ENCODE measurements around the gene ADGRG6.
"Not testable (repeated sequence)": the region's sequence is repeated elsewhere in the genome, so short reads cannot be mapped to it uniquely, and the experiment has no call there.

The ADGRG6 gene

DNA sequence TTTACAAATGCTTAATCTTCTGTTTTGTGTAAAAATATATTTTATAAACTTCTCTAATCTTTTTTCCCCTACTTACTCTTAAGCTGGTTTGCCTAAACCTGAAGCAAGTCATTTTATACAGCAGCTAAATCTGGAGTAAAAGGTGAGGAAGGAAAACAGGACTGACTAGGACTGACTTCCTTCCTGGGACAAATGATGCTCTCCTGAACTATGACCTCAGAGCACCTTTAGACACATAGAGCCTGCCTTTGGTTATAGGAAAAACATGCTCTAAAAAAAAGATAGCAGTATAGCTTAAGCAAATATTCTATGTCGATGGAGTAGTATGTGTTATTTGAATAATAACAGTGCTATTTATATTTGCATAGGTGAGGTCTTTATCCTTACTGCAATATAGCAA, 21.5 kb upstream of the ADGRG6 start (continued):
- no peak for TF ChIP-seq ZNF645 (tag by site-specific recombination; IDR thresholded peaks at IDR 0.05)
- TF ChIP-seq ZNF433 (tag by site-specific recombination; IDR thresholded peaks at IDR 0.05; ENCODE audit: low read depth) = no peak
- TF ChIP-seq ZNF174 (tag by site-specific recombination; IDR thresholded peaks at IDR 0.05) = no peak
- TF ChIP-seq ZNF23 (tag by site-specific recombination; IDR thresholded peaks at IDR 0.05; ENCODE audit: borderline replicate concordance) = no peak
- no peak for TF ChIP-seq ZNF660 (tag by site-specific recombination; IDR thresholded peaks at IDR 0.05)
- no peak for TF ChIP-seq ZNF354C (tag by site-specific recombination; IDR thresholded peaks at IDR 0.05; ENCODE audit: borderline replicate concordance, low read depth)
- no peak for TF ChIP-seq SP3 (tag by site-specific recombination; IDR thresholded peaks at IDR 0.05)
- no peak for TF ChIP-seq ZNF654 (tag by site-specific recombination; IDR thresholded peaks at IDR 0.05; ENCODE audit: low read depth)
- TF ChIP-seq ZNF169 (tag by site-specific recombination; IDR thresholded peaks at IDR 0.05) = no peak

- no peaks in the 10 kb centered on the region for H3K36me3 ChIP-seq (ENCODE audit: control insufficient read depth in 2 of 2, insufficient read depth in 1 of 2, low read length in 2 of 2)
- H3K9me3 ChIP-seq (ENCODE audit: control insufficient read depth, insufficient read depth, low read depth, low read length) = no peaks in the 10 kb centered on the region
- H3K4me3 ChIP-seq (ENCODE audit: low read depth, low read length) = no peak overlapping the region
- H3K4me1 ChIP-seq (ENCODE audit: control insufficient read depth, insufficient read depth, low read length) = no peaks in the 10 kb centered on the region
- H3K27ac ChIP-seq (ENCODE audit: extremely low read depth, low read depth, low read length) = no peak overlapping the region
- ChIA-PET POLR2A (no interaction called here), CTCF (no interaction called here)
- no peak for TF ChIP-seq ZNF48 (tag by site-specific recombination; IDR thresholded peaks at IDR 0.05)
- peak; percentile 87 for TF ChIP-seq SETDB1 (IDR thresholded peaks at IDR 0.05; ENCODE audit: insufficient read length, low read length)
These were observed 20.9 kb upstream of the ADGRG6 start for GRCh38 chr6:142280927-142281326.

GRCh38 chr6:142283138-142283537, 18.7 kb upstream of the ADGRG6 start:
- H3K4me3 ChIP-seq (ENCODE audit: low read depth, low read length); H3K27ac ChIP-seq (ENCODE audit: extremely low read depth, low read depth, low read length); H3K36me3 ChIP-seq (ENCODE audit: control insufficient read depth in 2 of 2, insufficient read depth in 1 of 2, low read length in 2 of 2); H3K4me1 ChIP-seq (ENCODE audit: control insufficient read depth, insufficient read depth, low read length); H3K9me3 ChIP-seq (ENCODE audit: control insufficient read depth, insufficient read depth, low read depth, low read length); POLR2A ChIA-PET; CTCF ChIA-PET: not testable (repeated sequence)
- TF ChIP-seq ZNF580 (tag by site-specific recombination; IDR thresholded peaks at IDR 0.05) = peak; percentile 54; the same call in 1 of the 2 replicates
- peak; percentile 83 for TF ChIP-seq ZNF146 (tag by site-specific recombination; IDR thresholded peaks at IDR 0.05)

- Histone ChIP-seq H3K27ac (ENCODE audit: extremely low read depth, low read depth, low read length) (no peak overlapping the region), H3K9me3 (ENCODE audit: control insufficient read depth, insufficient read depth, low read depth, low read length) (no peaks in the 10 kb centered on the region), H3K4me3 (ENCODE audit: low read depth, low read length) (no peak overlapping the region), H3K4me1 (ENCODE audit: control insufficient read depth, insufficient read depth, low read length) (no peaks in the 10 kb centered on the region), H3K36me3 (ENCODE audit: control insufficient read depth in 2 of 2, insufficient read depth in 1 of 2, low read length in 2 of 2) (no peaks in the 10 kb centered on the region)
- CTCF ChIA-PET = interaction anchor here (0.6 kb wide), 1 partner anchor 190 kb away, joined by 3 read pairs; no protein-coding TSS in a partner anchor
- POLR2A ChIA-PET = no interaction called here
- TF ChIP-seq ZEB2 (tag by site-specific recombination; IDR thresholded peaks at IDR 0.05) = no peak
- no peak for TF ChIP-seq ZNF555 (tag by site-specific recombination; conservative IDR thresholded peaks at IDR 0.05)
- TF ChIP-seq SETDB1 (IDR thresholded peaks at IDR 0.05; ENCODE audit: insufficient read length, low read length) = peak; percentile 15
- no peak for TF ChIP-seq ZNF16 (tag by site-specific recombination; IDR thresholded peaks at IDR 0.05; ENCODE audit: low read depth)
- no peak for TF ChIP-seq ZSCAN23 (tag by site-specific recombination; IDR thresholded peaks at IDR 0.05)
These were observed 17.4 kb upstream of the ADGRG6 start for GRCh38 chr6:142284419-142284818.
